Small intestine (tissue), 7 donors: ENCODE measurements around the gene SNX25. TPM values are rescaled to one million over a fixed set of nuclear protein-coding genes. Genes with fewer than 3 reads are reported as not detected.
"Not testable (repeated sequence)": the region's sequence is repeated elsewhere in the genome, so short reads cannot be mapped to it uniquely, and the experiment has no call there.

Source experiments
- DNase-seq, 2 donors: peaks; one replicate each; pipeline versions ENCODE4 v3.0.0 to v3.0.0-alpha.2; 2013
- FAIRE-seq: peaks from 2 replicates; lab custom pipeline; 2012; peaks lifted over from hg19 to GRCh38; lab: Jason Lieb, UNC
- H3K27ac ChIP-seq, 3 donors: one replicate each; pipeline ENCODE4 v1.5.1; 2013; ENCODE audit warnings: low read length in 2 of 3, mild to moderate bottlenecking in 2 of 3, control low read depth in 1 of 3, inconsistent platforms in 1 of 3, low read depth in 1 of 3, moderate library complexity in 1 of 3
- H3K27me3 ChIP-seq, 3 donors: one replicate each; pipeline ENCODE4 v1.6.1; 2013; ENCODE audit warnings: low read length in 3 of 3, inconsistent platforms in 1 of 3; ENCODE audit not compliant: control insufficient read depth in 3 of 3, insufficient read depth in 3 of 3
- H3K36me3 ChIP-seq, 3 donors: one replicate each; pipeline ENCODE4 v1.6.1; 2013; ENCODE audit warnings: low read length in 3 of 3, inconsistent platforms in 1 of 3, low read depth in 1 of 3, mild to moderate bottlenecking in 1 of 3, moderate library complexity in 1 of 3; ENCODE audit not compliant: control insufficient read depth in 3 of 3, insufficient read depth in 2 of 3
- H3K4me1 ChIP-seq, 3 donors: one replicate each; pipeline ENCODE4 v1.6.1; 2013; ENCODE audit warnings: low read length in 2 of 3, inconsistent platforms in 1 of 3, low read depth in 1 of 3, mild to moderate bottlenecking in 1 of 3, moderate library complexity in 1 of 3; ENCODE audit not compliant: control insufficient read depth in 3 of 3, insufficient read depth in 2 of 3
- H3K4me3 ChIP-seq, 3 donors: one replicate each; pipeline ENCODE4 v1.5.1; 2013; ENCODE audit warnings: low read length in 3 of 3, control low read depth in 1 of 3, inconsistent platforms in 1 of 3, low read depth in 1 of 3, mild to moderate bottlenecking in 1 of 3, moderate library complexity in 1 of 3
- H3K9me3 ChIP-seq, 2 donors: one replicate each; pipeline ENCODE4 v1.6.1; 2013; ENCODE audit warnings: low read depth in 1 of 2, low read length in 1 of 2; ENCODE audit not compliant: control insufficient read depth in 2 of 2, insufficient read depth in 1 of 2
- WGBS, 3 donors: extraction: QIAGEN DNeasy Blood & Tissue Kit; methylation state at CpG; one replicate each; pipeline ENCODE4 v1.1.7; 2013; 5-methylcytosine and 5-hydroxymethylcytosine counted together
- polyA plus RNA-seq, 4 donors: library from polyadenylated mRNA; stranded (reverse) in 3 of 4; unstranded in 1 of 4; fragments of 200-250 nt in 3 of 4; fragments of 120-200 nt in 1 of 4; gene quantifications; one replicate each; pipeline versions ENCODE4 v1.2.1 to v1.2.3, GENCODE V29; 2013
- donor health status: healthy with polysubstance abuse.
- donor health status: control.
- donor health status: control.
- donor health status: Bipolar disorder and iron deficiency.
- donor health status: healthy.

The SNX25 gene
- polyA plus RNA-seq, 4 donors, result 1.9 to 12.6 (median 3.7) TPM

DNA sequence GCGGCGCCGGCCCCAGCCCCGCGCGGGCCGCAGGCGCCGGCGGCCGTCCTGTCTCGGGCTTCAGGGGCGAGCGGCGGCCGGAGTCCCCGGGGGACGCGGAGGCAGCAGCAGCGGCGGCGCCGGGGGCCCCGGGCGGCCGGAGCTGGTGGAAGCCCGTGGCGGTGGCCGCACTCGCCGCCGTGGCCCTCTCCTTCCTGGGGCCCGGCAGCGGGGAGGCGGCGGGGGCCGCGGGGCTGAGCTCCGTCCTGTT, 379 bp downstream of the SNX25 start:
- not testable (repeated sequence) for H3K9me3 ChIP-seq, H3K36me3 ChIP-seq, H3K27me3 ChIP-seq, DNase-seq, FAIRE-seq
- Histone ChIP-seq H3K4me3 (peak overlapping the region; percentile 64 to 90 (median 79)), H3K27ac (peak overlapping the region in 2 of 3 donors; percentile 53 to 71), H3K4me1 (peaks cover 0 to 15% (median 5%) of the 10 kb centered on the region in 3 donors)
- WGBS, 3 donors, result 0 to 3% (median 1%) methylated on average over 14 to 39 of the region's 39 CpGs

DNA sequence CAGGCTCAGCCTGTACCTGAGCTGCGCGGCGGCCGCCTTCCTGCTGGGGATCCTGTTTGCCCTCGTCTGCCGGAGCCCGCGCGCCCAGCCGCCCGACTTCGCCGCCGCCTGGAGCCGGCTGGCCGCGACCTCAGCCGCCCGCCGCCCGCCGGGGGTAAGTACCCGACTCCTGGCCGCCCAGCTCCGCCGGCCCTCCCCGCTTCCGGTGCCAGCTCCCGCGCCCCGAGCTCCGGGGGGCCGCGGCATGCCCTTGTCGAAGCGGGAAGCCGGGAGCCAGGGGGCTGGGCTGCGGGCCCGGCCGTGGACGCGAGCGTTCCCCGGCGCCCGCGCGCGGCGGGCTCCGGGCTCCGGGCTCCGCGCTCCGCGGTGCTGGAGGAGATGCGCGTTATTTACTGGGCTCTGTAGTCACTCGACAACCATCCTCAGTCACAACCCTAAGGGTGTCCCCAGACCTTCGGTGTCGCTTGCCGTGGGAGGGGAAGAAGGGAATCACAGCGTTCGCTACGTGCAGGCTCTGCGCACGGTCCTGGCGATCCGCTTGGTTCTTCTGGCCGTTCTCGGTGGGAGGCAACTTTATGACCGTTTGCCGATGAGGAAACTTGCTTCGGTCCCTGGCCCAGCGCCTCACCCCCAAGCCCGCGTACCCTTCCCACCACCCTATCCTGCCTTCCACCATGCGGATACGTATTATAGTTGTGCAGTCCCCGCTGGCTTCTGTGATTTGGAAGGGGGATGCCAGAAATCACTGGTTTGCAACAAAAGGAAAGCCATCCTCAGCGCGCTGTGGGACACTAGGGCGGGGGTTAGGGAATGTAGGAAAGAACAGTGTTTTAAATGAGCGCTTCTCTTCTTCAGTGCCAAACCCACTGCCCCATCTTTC, 944 bp downstream of the SNX25 start:
- 1% methylated on average over 63 to 84 of the region's 84 CpGs for WGBS, 3 donors

DNA sequence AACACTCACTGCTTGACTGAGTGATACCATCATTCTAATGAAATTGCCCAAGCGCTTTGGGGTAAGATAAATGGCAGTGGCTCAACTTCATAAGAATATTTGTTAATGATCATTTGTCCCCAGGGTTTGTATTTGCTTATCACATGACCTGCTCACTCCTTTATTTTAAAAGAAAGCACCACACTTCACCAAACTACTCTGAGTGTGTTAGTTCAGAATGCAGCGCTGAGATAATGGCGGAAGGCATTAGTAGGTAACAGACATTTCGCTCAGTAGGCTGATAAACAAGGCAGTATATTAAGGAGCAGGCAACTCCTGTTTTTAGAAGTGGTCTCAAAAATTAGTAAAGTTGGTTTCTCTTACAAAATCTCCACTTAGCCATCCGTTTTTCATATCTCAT, 1.6 kb downstream of the SNX25 start:
- H3K36me3 ChIP-seq, result peaks cover 0 to 6% (median 0%) of the 10 kb centered on the region in 3 donors
- no peaks in the 10 kb centered on the region for H3K27me3 ChIP-seq
- H3K9me3 ChIP-seq, result no peaks in the 10 kb centered on the region
- H3K4me3 ChIP-seq, result peak overlapping the region; percentile 64 to 90 (median 79)
- peaks cover 0 to 13% (median 5%) of the 10 kb centered on the region in 3 donors for H3K4me1 ChIP-seq
- DNase-seq, result no peak
- no peak for FAIRE-seq
- WGBS, 3 donors, result 49 to 64% (median 55%) methylated on average over 5 of the region's 5 CpGs
- H3K27ac ChIP-seq, result peak overlapping the region in 1 of 3 donors; percentile 36

More for the DNA sequence above, 944 bp downstream of the SNX25 start:
- FAIRE-seq (no peak), DNase-seq (peak; percentile 31 to 78)
- H3K4me1 ChIP-seq, result peaks cover 0 to 13% (median 5%) of the 10 kb centered on the region in 3 donors
- no peaks in the 10 kb centered on the region for H3K27me3 ChIP-seq
- H3K4me3 ChIP-seq, result peak overlapping the region; percentile 64 to 90 (median 79)
- H3K9me3 ChIP-seq, result no peaks in the 10 kb centered on the region
- H3K27ac ChIP-seq, result peak overlapping the region; percentile 36 to 71 (median 53)
- H3K36me3 ChIP-seq, result peaks cover 0 to 4% (median 0%) of the 10 kb centered on the region in 3 donors

DNA sequence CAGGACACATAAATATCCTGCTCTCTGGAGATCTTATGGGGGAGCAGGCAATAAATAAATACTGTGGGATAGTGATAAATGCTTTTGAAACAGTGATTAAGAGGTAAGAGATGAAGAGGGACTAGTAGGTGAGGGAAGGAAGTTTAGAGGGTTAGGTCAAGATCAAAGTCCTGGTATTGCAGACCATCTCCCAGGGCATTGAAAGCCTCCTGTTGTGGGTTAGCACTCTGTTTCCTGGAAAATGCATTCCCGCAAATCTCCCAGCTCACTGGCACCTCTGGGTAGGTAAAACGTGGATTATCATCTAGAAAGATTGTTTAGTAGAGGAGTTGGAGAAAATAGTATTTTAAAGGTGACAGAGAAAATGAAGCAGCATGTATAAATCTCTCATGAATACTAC, 2.2 kb downstream of the SNX25 start:
- Histone ChIP-seq H3K4me1 (peaks cover 0 to 13% (median 5%) of the 10 kb centered on the region in 3 donors), H3K4me3 (no peak overlapping the region), H3K27ac (no peak overlapping the region), H3K27me3 (no peaks in the 10 kb centered on the region), H3K36me3 (peaks cover 0 to 6% (median 0%) of the 10 kb centered on the region in 3 donors), H3K9me3 (no peaks in the 10 kb centered on the region)
- no peak for DNase-seq
- no peak for FAIRE-seq
- WGBS, 3 donors, result 41 to 57% (median 54%) methylated on average over 2 of the region's 2 CpGs

DNA sequence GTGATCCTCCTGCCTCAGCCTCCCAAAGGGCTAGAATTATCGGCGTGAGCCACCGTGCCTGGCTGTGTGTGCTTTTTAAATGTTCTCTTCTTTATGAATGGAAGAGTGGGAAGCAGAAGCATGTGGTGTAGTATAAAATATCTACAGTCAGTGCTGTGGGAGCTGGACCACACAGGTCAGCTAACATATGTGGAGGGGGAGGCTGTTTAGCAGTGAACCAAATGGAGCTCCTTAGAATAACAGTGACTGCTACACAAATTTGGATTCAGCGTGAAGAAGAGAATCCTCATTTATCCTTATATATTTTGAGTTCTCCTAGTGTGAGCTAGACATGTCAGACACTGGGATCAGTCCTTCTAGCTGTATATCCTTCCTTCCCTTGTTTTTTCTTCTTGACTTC, 3.2 kb downstream of the SNX25 start:
- no peak for FAIRE-seq
- 95 to 100% (median 99%) methylated on average over 4 of the region's 4 CpGs for WGBS, 3 donors
- Histone ChIP-seq H3K4me1 (peaks cover 0 to 13% (median 5%) of the 10 kb centered on the region in 3 donors), H3K9me3 (no peaks in the 10 kb centered on the region), H3K4me3 (no peak overlapping the region), H3K36me3 (peaks cover 0 to 6% (median 0%) of the 10 kb centered on the region in 3 donors), H3K27me3 (no peaks in the 10 kb centered on the region), H3K27ac (no peak overlapping the region)
- no peak for DNase-seq

DNA sequence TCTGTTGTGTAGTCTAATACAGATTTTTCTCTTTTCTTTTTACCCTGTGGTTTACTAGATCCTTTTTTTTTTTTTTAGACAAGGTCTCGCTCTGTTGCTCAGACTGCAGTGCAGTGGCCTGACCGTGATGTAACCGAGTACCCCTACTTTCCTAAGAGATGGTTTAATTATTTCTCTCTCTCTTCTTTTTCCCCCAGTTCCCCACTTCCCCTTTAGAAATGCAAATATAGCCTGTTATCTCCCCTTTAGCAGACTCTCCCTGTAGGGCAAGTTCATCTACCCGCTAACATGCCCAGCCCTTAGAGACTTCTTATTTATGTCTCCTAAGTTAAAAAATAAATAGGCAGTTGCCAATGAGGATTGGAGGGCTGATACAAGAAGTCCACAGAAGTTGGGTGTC, 4.5 kb downstream of the SNX25 start:
- Histone ChIP-seq H3K27ac (no peak overlapping the region), H3K4me3 (no peak overlapping the region), H3K9me3 (no peaks in the 10 kb centered on the region), H3K27me3 (no peaks in the 10 kb centered on the region), H3K36me3 (peaks cover 0 to 6% (median 0%) of the 10 kb centered on the region in 3 donors), H3K4me1 (peaks cover 0 to 9% (median 5%) of the 10 kb centered on the region in 3 donors)
- FAIRE-seq (no peak), DNase-seq (no peak)
- 77 to 97% (median 91%) methylated on average over 4 of the region's 4 CpGs for WGBS, 3 donors

DNA sequence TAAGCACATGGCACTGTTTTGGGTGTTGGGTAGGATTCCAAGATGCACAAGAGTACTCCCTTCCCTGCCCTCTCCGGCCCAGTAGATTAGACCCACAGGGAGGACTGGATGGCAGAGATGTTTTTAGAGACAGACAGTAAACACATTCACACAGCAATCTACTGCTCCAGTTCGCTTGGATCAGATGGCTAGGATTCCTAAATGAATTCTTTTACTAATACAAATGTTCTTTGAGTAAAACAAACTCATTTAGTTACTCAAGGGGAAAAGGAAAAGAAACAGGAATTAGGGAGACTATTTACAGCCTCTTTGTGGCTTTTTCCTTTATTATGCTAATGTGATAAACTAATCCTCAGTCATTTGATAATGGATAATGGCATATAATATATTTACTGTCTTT, 5.9 kb downstream of the SNX25 start:
- H3K4me1 ChIP-seq, result peaks cover 0 to 7% (median 5%) of the 10 kb centered on the region in 3 donors

DNA sequence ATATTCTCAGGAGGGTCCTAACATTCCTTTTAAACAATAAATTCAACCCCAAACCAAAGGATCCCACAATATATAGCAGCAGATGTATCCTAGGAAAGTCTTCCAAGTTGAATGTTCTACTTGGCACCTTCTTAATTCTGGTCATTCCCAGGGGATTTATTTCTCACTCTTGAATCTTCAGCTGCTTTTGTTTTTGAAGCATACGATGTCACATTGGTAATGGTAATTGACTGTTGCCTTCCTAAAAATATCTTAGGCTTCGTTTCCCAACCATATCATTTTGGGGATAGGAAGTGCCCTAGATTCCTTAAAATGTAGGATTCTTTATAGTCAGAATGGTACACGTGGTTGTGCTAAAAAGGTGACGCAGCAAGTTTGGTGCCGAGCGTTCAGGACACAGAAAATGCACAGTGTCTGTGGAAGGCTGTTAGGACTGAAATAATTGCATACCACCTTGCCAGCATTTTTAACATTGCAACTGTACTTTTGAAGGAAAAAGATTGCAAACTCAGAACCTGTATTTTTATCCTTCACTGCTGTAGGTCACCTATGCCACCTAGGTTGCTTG, 8.1 kb downstream of the SNX25 start:
- DNase-seq, result no peak
- H3K27me3 ChIP-seq, result no peaks in the 10 kb centered on the region
- WGBS, 3 donors, result 80 to 89% (median 80%) methylated on average over 6 of the region's 6 CpGs
- no peaks in the 10 kb centered on the region for H3K9me3 ChIP-seq
- H3K4me1 ChIP-seq, result no peaks in the 10 kb centered on the region
- no peak for FAIRE-seq
- no peak overlapping the region for H3K4me3 ChIP-seq
- H3K27ac ChIP-seq, result no peak overlapping the region
- peaks cover 0 to 4% (median 0%) of the 10 kb centered on the region in 3 donors for H3K36me3 ChIP-seq

More for the DNA sequence above, 5.9 kb downstream of the SNX25 start:
- H3K36me3 ChIP-seq, result peaks cover 0 to 6% (median 0%) of the 10 kb centered on the region in 3 donors
- no peaks in the 10 kb centered on the region for H3K27me3 ChIP-seq
- H3K27ac ChIP-seq, result no peak overlapping the region
- DNase-seq, result no peak
- no peak overlapping the region for H3K4me3 ChIP-seq
- 78 to 95% (median 89%) methylated on average over 2 of the region's 2 CpGs for WGBS, 3 donors
- H3K9me3 ChIP-seq, result no peaks in the 10 kb centered on the region
- FAIRE-seq, result no peak
